LNCAP (cell line): ENCODE data around the gene SLC10A6.

ENCODE experiments used
- CTCF ChIP-seq: fragments of 450-650 bp; IDR thresholded peaks from 2 replicates; pipeline ENCODE4 v1.5.1; 2017; ENCODE audit warnings: mild to moderate bottlenecking

SLC10A6 gene

GRCh38 chr4:86841309-86841708, 7.9 kb downstream of the SLC10A6 start:
- TF ChIP-seq CTCF = no peak

GRCh38 chr4:86840858-86841257, 8.3 kb downstream of the SLC10A6 start:
- TF ChIP-seq CTCF = no peak

GRCh38 chr4:86837691-86838503, 11.3 kb downstream of the SLC10A6 start:
- TF ChIP-seq CTCF = no peak

- no peak for TF ChIP-seq CTCF
Measured at GRCh38 chr4:86835677-86836076, 13.5 kb downstream of the SLC10A6 start.

- TF ChIP-seq CTCF = no peak
Measured at GRCh38 chr4:86834901-86835300, 14.3 kb downstream of the SLC10A6 start.

GRCh38 chr4:86833615-86834014, 15.6 kb downstream of the SLC10A6 start:
- no peak for TF ChIP-seq CTCF

- TF ChIP-seq CTCF = no peak
Measured at GRCh38 chr4:86831262-86832130, 17.7 kb downstream of the SLC10A6 start.
